DLD1 (cell line): Measurements from ENCODE around the gene PPP2R3C.
"Not testable (repeated sequence)": the region's sequence is repeated elsewhere in the genome, so short reads cannot be mapped to it uniquely, and the experiment has no call there.

Experiments used
- in situ Hi-C: cut with HindIII; loops from 2 replicates; pipeline ENCODE4 v1.10.0; 2017; ENCODE audit warnings: low sequenced_read_pairs

The PPP2R3C gene

DNA sequence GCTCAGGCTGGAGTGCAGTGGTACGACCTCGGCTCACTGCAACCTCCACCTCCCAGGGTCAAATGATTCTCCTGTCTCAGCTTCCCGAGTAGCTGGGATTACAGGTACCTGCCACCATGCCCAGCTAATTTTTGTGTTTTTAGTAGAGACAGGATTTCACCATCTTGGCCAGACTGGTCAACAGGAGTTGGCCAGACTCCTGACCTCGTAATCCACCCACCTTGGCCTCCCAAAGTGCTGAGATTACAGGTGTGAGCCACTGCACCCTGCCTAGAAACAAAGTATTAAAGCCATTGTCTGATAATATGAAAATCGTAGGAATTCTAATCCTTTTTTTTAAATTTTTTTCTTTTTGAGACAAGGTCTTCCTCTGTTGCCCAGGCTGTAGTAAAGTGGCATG lies 56.1 kb downstream of the PPP2R3C start:
- in situ Hi-C loops, result not testable (repeated sequence)

DNA sequence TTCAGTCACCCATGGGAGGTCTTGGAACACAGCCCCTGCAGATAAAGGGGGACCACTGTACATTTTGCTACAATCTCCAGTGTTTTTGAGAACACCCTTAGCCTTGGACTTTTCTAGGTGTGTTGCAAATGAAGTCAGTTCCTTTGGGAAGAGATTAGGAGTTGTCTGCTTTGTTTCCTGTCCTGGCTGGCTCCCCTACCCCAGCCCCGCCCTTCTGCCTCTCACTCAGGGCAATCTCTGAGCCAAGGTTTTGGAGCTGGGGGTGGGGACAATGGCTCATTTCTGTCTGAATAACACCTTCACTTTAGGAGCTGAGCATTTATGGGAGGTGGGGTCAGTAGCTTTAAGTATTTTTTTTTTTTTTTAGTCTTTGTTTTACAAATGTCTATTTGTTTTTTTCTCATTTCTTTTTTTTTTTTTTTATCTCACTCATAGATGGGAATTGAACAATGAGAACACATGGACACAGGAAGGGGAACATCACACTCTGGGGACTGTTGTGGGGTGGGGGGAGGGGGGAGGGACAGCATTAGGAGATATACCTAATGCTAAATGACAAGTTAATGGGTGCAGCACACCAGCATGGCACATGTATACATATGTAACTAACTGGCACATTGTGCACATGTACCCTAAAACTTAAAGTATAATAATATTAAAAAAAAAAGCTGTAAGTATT lies 60.5 kb downstream of the PPP2R3C start:
- in situ Hi-C loops, result not testable (repeated sequence)

DNA sequence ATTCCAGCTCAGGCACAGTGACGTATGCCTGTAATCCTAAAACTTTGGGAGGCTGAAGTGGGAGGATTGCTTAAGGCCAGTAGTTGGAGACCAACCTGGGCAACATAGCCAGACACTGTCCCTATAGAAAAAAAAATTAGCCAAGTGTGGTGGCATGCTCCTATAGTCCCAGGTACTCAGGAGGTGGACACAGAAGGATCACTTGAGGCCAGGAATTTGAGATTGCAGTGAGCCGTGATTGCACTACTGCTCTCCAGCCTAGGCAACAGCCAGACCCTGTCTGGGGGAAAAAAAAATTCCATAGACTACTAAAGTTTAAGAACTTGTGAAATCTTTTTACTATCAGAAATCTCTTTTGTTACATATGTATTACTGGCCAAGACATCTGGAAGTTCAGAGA lies 69.2 kb downstream of the PPP2R3C start:
- in situ Hi-C loops, result no loop called here

DNA sequence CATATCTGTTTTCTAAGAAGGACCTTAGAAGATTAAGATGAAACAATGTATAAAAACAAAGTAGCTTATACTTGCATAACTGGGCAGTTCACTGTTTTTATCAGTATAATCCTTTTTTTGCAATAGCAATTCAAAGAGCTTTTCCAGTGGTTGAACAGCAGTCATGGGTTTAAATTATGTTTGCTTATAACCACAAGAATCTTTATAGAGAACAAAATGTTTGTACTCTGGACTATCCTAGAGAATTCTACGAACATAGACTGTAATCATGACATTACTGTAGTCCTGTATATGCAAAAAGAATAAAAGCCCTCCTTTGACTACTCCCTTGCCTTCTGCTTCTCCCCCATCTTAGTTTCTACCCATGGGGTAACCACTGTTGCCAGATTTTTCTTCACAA lies 70.0 kb downstream of the PPP2R3C start:
- in situ Hi-C loops, result no loop called here

DNA sequence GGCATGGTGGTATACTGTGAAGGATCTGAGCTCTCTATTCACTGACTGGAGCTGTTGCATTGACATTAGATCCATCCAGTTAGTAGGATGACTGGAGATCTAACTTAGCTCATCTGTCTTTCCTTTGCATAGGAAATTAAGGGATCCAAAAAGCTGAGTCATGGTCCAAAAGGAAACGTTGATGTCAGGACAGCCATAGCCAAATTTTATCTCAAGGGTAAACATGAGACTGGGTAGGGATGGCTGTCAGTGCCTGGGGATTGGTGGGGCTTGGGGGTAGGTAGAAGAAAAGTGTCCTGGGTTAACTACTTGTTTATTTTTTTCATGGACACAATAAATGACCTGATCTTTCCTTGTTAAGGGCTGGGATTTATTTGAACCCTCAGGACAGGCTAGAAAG lies 71.1 kb downstream of the PPP2R3C start:
- in situ Hi-C loops, result no loop called here

DNA sequence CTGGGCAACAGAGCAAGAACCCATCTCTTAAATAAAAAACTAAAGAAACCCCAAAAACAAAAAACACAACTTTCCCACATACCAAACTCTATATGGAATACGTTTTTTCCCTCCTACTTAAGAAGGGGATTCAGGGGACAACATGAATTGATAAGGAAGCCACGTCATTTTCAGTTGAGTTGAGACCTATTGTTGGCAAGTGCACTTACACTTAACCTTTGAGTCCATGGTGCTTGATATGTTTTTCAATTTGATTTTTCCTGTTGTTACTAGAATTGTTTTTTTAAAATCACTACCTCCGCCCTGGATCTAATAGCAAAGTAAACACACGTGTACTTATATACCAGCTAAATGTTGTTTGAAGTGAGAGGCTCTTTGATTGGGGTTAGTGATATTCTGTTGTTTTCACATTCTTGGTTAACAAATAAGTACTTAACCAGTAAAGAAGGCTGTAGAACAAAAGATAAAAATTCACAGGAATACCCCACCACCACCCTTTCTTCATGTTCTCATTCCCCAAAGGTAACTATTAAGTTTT lies 73.7 kb downstream of the PPP2R3C start:
- in situ Hi-C loops, result no loop called here

DNA sequence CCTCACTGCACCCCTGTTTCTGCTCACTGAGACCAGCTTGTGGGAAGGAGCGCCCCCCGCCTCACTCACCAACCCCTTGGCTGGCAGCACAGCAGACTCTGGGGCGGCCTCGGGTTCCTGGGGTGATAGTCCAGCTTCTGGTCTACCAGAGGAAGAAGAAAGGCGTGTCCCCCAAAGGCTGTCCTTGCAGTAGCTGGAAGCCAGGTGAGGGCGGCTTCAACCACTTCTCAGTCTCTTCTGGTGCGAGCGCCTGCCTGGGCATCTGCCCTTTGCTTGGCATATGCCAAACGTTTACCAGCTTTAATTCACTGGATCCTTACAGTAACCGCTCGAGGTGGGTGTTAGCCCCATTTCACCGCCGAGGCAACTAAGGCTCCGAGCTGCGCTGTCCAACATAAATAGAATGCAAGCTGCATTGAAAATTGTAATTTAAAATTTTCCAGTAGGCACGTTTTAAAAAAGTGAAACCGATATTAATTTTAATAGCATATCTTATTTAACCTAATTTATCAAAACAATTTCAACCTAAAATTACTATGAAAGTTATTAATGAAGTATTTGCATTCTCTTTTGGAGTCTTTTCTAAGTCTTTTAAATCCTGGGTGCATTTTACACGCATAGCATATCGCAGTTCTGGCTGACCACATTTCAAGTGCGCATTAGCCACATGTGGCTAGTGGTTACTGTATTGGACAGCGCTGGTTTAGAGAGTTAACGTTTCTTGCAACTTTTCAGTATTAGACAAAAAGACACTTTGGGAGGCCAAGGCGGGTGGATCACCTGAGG lies 74.8 kb downstream of the PPP2R3C start:
- in situ Hi-C loops, result no loop called here

DNA sequence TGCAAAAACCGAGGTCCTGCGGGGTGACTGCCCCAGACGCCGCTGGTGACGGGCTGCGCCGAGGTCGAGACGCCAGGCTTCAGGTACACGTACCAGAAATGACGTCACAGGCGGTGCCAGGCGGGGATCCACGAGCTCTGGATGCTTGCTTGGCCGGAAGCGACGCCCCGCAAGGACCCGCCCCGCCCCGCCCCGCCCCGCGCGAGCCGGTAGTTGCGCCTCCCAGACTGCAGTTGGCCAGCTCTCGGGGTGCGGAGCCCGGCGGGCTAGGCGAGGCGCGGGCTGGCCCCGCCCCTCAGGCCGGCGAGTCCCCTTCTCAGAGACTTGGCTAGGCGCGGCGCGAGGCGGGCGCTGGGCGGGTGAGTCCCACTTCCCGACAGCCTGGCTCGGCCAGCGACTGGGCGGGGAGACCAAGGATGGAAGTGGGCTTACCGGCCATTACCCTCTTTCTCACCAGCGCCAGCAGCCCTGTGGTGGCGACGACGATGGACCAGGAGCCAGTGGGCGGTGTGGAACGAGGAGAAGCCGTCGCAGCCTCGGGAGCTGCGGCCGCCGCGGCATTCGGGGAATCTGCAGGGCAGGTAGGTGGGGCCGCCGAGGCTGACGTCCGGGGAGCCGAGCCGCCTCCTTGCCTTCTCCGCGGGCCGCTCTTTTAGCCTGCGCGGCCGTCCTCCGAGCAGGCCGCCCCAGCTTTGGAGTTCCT lies 75.6 kb downstream of the PPP2R3C start, which contains the start of gene FAM177A1:
FAM177A1 (plus strand) TSS at position 225 of the 703 bp plus-strand sequence; CDS start at position 417, 192 bp downstream.
- in situ Hi-C loops, result no loop called here

DNA sequence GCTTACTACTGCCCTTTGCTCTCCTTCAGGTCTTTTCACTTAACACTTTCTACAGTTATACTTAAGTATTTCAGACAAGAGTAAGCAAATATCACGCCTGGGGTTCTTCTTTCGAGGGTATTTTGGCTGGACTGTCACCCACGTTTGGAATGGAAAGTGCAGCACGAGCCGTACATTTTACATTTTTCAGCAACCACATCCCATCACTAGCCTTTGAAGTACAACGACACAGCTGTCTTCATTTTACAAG lies 76.1 kb downstream of the PPP2R3C start:
- in situ Hi-C loops, result no loop called here

DNA sequence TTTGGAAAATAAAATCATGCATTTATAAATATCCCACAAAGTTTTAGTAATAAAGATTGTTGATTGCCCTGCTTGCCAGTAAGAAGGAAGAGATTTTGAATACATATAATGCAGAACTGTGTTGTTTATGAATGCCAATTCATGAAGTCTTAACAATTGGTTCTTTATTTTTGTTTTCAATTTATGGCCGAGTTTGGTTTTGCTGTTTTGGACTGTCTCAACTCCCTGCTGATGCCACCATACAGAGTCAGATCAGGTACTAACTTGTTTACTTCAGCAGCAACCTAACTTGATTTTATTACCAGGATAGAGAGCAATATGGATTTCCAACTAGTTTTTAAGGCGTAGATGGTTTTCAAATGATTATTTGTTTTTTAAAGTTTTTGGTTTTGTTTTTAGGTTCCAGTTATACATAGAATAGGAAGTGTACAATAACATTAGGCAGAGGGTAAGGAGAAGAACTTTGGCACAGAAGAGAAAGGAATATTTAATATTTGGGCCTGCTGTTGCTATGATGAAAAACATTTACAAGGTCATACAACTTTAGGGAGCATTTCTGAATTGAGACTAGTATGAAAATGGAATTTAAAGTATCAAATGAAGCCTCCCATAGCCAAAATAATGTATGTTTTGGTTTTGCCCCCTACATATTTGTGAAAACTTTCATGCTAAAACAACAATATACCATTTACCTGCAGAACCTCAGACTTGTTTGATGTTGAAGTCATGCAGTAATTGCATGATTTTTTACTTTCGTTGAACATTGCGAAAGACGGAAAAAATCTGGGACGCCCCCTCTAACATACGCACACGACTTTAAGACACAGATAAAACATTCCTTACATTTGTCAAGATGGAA lies 76.6 kb downstream of the PPP2R3C start:
- in situ Hi-C loops, result no loop called here

DNA sequence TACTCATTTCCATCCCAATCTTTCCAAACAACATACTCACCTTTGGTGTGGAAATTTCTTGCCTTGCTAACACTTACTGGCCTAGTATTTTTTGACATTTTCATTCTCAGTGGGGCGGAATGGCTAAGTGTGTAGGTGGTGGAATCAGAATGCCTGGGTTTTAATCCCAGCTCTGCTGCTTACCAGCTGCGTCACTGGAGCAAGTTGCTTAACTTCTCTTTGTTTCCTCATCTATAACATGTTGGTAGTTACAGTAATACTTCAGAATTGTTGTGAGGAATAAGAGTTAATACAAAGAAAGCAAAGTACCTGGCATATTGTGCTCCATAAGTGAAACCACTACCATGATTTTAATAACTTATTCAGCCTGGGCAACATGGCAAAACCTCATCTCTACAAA lies 78.7 kb downstream of the PPP2R3C start:
- in situ Hi-C loops, result no loop called here

DNA sequence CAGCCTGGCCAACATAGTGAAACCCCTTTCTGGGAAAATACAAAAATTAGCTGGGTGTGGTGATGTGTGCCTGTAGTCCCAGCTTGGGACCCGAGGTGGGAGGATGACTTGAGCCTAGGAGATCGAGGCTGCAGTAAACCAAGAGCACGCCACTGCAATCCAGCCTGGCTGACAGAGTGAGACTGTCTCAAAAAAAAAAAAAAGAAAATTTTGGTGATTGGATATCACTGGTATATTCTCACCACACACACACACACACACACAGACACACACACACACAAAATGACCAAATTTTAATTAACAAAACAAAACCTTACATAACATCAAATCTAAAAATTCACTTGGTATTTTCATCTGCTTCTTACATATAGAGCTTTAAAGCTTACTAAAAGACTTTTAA lies 79.2 kb downstream of the PPP2R3C start:
- in situ Hi-C loops, result no loop called here

DNA sequence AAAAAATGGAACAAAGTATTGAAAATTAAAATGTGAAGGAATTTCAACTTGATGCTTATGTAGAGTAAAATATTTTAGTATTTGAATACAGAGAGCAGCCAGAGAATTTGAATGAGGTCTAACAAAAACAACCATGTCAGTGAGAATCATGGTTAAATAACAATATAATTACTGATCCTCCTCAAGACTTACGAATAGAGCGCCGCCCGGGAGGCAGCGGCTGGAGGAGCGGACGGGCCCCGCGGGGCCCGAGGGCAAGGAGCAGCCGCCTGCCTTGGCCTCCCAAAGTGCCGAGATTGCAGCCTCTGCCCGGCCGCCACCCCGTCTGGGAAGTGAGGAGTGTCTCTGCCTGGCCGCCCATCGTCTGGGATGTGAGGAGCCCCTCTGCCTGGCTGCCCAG lies 83.5 kb downstream of the PPP2R3C start:
- in situ Hi-C loops, result not testable (repeated sequence)
